Stimulated activated CD8-positive, alpha-beta memory T cell treated with anti-CD3 and anti-CD28 coated beads, Interleukin-12 subunit alpha, Interleukin-12 subunit beta, amount 100 ng/mL, for 24 hours (primary cell): ENCODE results near the gene ADGRB3.
"Not testable (repeated sequence)": the region's sequence is repeated elsewhere in the genome, so short reads cannot be mapped to it uniquely, and the experiment has no call there.

Source experiments
- DNase-seq: peaks from one replicate; pipeline ENCODE4 v3.0.0-alpha.2; 2020; ENCODE audit errors: extremely low read depth

The ADGRB3 gene

GRCh38 chr6:68790128-68790527 lies 155.0 kb downstream of the ADGRB3 start:
- DNase-seq, result not testable (repeated sequence)

GRCh38 chr6:68814976-68815375 lies 179.9 kb downstream of the ADGRB3 start:
- DNase-seq, result not testable (repeated sequence)

- no peak for DNase-seq
Measured at GRCh38 chr6:68826501-68826900, 191.4 kb downstream of the ADGRB3 start.

- DNase-seq, result no peak
Measured at GRCh38 chr6:68834551-68834950, 199.5 kb downstream of the ADGRB3 start.

- no peak for DNase-seq
Measured at GRCh38 chr6:68838571-68838970, 203.5 kb downstream of the ADGRB3 start.

GRCh38 chr6:68852791-68853190 lies 217.7 kb downstream of the ADGRB3 start:
- no peak for DNase-seq

- no peak for DNase-seq
Measured at GRCh38 chr6:68859233-68859632, 224.2 kb downstream of the ADGRB3 start.

GRCh38 chr6:68868646-68869045 lies 233.6 kb downstream of the ADGRB3 start:
- DNase-seq, result no peak

- DNase-seq, result no peak
Measured at GRCh38 chr6:68873236-68873635, 238.2 kb downstream of the ADGRB3 start.

- no peak for DNase-seq
Measured at GRCh38 chr6:68874747-68875146, 239.7 kb downstream of the ADGRB3 start.

- DNase-seq, result no peak
Measured at GRCh38 chr6:68875403-68875802, 240.3 kb downstream of the ADGRB3 start.

- DNase-seq, result no peak
Measured at GRCh38 chr6:68876792-68877493, 241.9 kb downstream of the ADGRB3 start.

GRCh38 chr6:68880050-68880813 lies 245.2 kb downstream of the ADGRB3 start:
- DNase-seq, result no peak

- not testable (repeated sequence) for DNase-seq
Measured at GRCh38 chr6:68883325-68883724, 248.2 kb downstream of the ADGRB3 start.

- DNase-seq, result no peak
Measured at GRCh38 chr6:68891419-68891818, 256.3 kb downstream of the ADGRB3 start.

- no peak for DNase-seq
Measured at GRCh38 chr6:68892452-68892851, 257.4 kb downstream of the ADGRB3 start.

- DNase-seq, result no peak
Measured at GRCh38 chr6:68895929-68896328, 260.8 kb downstream of the ADGRB3 start.

- no peak for DNase-seq
Measured at GRCh38 chr6:68901044-68901443, 266.0 kb downstream of the ADGRB3 start.

GRCh38 chr6:68911334-68911733 lies 276.3 kb downstream of the ADGRB3 start:
- DNase-seq, result no peak

- DNase-seq, result no peak
Measured at GRCh38 chr6:68911811-68912210, 276.7 kb downstream of the ADGRB3 start.

GRCh38 chr6:68912805-68913204 lies 277.7 kb downstream of the ADGRB3 start:
- not testable (repeated sequence) for DNase-seq

GRCh38 chr6:68915586-68915985 lies 280.5 kb downstream of the ADGRB3 start:
- DNase-seq, result no peak

GRCh38 chr6:68919537-68919936 lies 284.5 kb downstream of the ADGRB3 start:
- DNase-seq, result no peak
